Mucosa of rectum (tissue), 2 donors: ENCODE measurements around the gene RXFP4.

Experiments used
- H3K27ac ChIP-seq, 2 donors: one replicate each; pipeline ENCODE4 v1.7.0; 2013; ENCODE audit warnings: inconsistent platforms in 2 of 2, low read depth in 2 of 2, low read length in 2 of 2
- H3K27me3 ChIP-seq, 2 donors: one replicate each; pipeline ENCODE4 v1.7.0; 2013; ENCODE audit warnings: low read length in 2 of 2; ENCODE audit not compliant: control insufficient read depth in 2 of 2, insufficient read depth in 2 of 2
- H3K36me3 ChIP-seq, 2 donors: one replicate each; pipeline ENCODE4 v1.7.0; 2013; ENCODE audit warnings: low read length in 2 of 2; ENCODE audit not compliant: control insufficient read depth in 2 of 2, insufficient read depth in 2 of 2
- H3K4me1 ChIP-seq, 2 donors: one replicate each; pipeline ENCODE4 v1.7.0; 2013; ENCODE audit warnings: low read length in 2 of 2, mild to moderate bottlenecking in 1 of 2; ENCODE audit not compliant: control insufficient read depth in 2 of 2, insufficient read depth in 2 of 2
- H3K4me3 ChIP-seq, 2 donors: one replicate each; pipeline ENCODE4 v1.7.0; 2013; ENCODE audit warnings: low read length in 2 of 2
- H3K9ac ChIP-seq, 2 donors: one replicate each; pipeline ENCODE4 v1.7.0; 2013; ENCODE audit warnings: low read length in 2 of 2, low read depth in 1 of 2, mild to moderate bottlenecking in 1 of 2
- H3K9me3 ChIP-seq, 2 donors: one replicate each; pipeline ENCODE4 v1.7.0; 2013; ENCODE audit warnings: low read length in 2 of 2; ENCODE audit not compliant: control insufficient read depth in 2 of 2
- donor health status: healthy.
- donor health status: Normal muscosa, but diverticular disease.

Gene RXFP4

GRCh38 chr1:155951753-155952504 is 10.5 kb downstream of the RXFP4 start:
- Histone ChIP-seq H3K27ac (no peak overlapping the region), H3K4me1 (no peaks in the 10 kb centered on the region), H3K36me3 (peaks cover 50 to 75% of the 10 kb centered on the region in 2 donors)

DNA sequence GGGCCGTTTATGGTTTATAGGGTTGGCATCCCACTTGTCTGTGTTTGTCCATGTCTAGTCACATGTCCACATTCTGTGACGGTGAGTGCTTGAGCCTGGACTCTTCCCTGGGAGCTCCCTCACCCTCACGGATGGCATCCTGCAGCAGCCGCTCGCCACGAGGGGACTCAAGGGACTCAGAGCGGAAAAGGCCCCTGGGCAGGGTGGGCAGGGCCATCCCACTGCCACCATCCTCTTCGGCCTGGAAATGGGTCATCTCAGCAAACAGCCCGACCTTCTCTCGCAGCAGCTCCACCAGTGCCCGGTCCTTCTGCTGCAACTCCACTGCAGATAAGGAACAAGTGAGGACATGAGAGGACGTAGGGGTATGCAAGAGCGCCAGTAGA is 11.1 kb downstream of the RXFP4 start:
- H3K36me3 ChIP-seq: peaks cover 52 to 75% of the 10 kb centered on the region in 2 donors
- H3K27ac ChIP-seq: no peak overlapping the region
- no peak overlapping the region for H3K9ac ChIP-seq
- H3K27me3 ChIP-seq: no peaks in the 10 kb centered on the region
- no peaks in the 10 kb centered on the region for H3K9me3 ChIP-seq
- no peaks in the 10 kb centered on the region for H3K4me1 ChIP-seq
- H3K4me3 ChIP-seq: no peak overlapping the region

More at GRCh38 chr1:155951753-155952504, 10.5 kb downstream of the RXFP4 start:
- H3K27me3 ChIP-seq: no peaks in the 10 kb centered on the region
- H3K9ac ChIP-seq: no peak overlapping the region
- no peak overlapping the region for H3K4me3 ChIP-seq
- H3K9me3 ChIP-seq: no peaks in the 10 kb centered on the region

- Histone ChIP-seq H3K4me3 (no peak overlapping the region), H3K4me1 (no peaks in the 10 kb centered on the region), H3K36me3 (peaks cover 57 to 79% of the 10 kb centered on the region in 2 donors), H3K27ac (no peak overlapping the region), H3K27me3 (no peaks in the 10 kb centered on the region), H3K9me3 (no peaks in the 10 kb centered on the region), H3K9ac (no peak overlapping the region)
Observed at GRCh38 chr1:155954645-155955044, 13.2 kb downstream of the RXFP4 start.

GRCh38 chr1:155957411-155957915 is 16.0 kb downstream of the RXFP4 start:
- no peak overlapping the region for H3K27ac ChIP-seq
- no peak overlapping the region for H3K4me3 ChIP-seq
- peaks cover 0 to under 1% of the 10 kb centered on the region in 2 donors for H3K4me1 ChIP-seq
- H3K9me3 ChIP-seq: no peaks in the 10 kb centered on the region
- H3K9ac ChIP-seq: no peak overlapping the region
- H3K36me3 ChIP-seq: peaks cover 55 to 77% of the 10 kb centered on the region in 2 donors
- no peaks in the 10 kb centered on the region for H3K27me3 ChIP-seq

GRCh38 chr1:155960081-155960745 is 18.8 kb downstream of the RXFP4 start:
- Histone ChIP-seq H3K4me1 (peaks cover 3 to 6% of the 10 kb centered on the region in 2 donors), H3K27ac (no peak overlapping the region)

DNA sequence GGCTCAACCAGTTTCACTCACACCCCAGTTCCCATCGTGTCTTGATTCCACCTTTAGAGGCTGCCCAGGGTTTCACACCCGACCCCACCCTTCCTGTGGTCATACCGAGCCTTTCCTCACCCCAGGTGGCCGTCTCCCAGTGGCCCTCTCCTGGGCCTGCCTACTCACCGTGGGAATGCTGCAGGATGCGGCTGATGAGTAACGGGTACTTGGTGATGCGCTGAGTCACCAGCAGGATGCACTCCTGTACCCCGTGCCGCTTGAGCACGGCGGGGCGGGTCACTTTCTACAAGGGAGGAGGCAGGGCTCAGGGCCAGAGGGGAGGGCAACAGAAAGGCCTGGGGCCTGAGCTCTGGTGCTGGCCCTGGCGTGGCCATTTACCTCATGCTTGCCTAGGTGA is 20.5 kb downstream of the RXFP4 start:
- Histone ChIP-seq H3K27ac (peak overlapping the region in 1 of 2 donors; percentile 32), H3K36me3 (peaks cover 70 to 76% of the 10 kb centered on the region in 2 donors), H3K4me1 (peaks cover 5 to 8% of the 10 kb centered on the region in 2 donors), H3K4me3 (no peak overlapping the region), H3K27me3 (no peaks in the 10 kb centered on the region), H3K9me3 (no peaks in the 10 kb centered on the region), H3K9ac (no peak overlapping the region)

More at GRCh38 chr1:155960081-155960745, 18.8 kb downstream of the RXFP4 start:
- H3K27me3 ChIP-seq: no peaks in the 10 kb centered on the region
- no peaks in the 10 kb centered on the region for H3K9me3 ChIP-seq
- no peak overlapping the region for H3K9ac ChIP-seq
- no peak overlapping the region for H3K4me3 ChIP-seq
- H3K36me3 ChIP-seq: peaks cover 59 to 72% of the 10 kb centered on the region in 2 donors

GRCh38 chr1:155962599-155963211 is 21.3 kb downstream of the RXFP4 start:
- H3K36me3 ChIP-seq: peaks cover 70 to 75% of the 10 kb centered on the region in 2 donors
- no peaks in the 10 kb centered on the region for H3K27me3 ChIP-seq
- H3K4me1 ChIP-seq: peaks cover 11 to 16% of the 10 kb centered on the region in 2 donors
- no peaks in the 10 kb centered on the region for H3K9me3 ChIP-seq
- no peak overlapping the region for H3K9ac ChIP-seq
- no peak overlapping the region for H3K27ac ChIP-seq
- H3K4me3 ChIP-seq: no peak overlapping the region

DNA sequence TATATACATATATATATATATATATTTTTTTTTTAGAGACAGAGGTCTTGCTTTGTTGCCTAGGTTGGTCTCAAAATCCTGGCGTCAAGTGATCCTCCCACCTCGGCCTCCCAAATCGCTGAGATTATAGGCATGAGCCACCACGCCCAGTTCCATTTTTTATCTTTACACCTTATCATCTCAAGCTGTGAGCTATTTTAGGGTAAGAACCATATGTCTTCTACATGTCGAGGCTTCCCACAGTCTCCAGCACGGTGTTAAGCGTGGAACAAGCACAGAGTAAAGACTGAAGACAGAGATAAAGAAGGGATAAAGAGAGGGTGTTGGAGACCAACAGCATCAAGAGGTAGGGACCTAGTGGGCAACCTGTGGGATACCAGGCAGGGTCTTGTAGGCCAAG is 22.8 kb downstream of the RXFP4 start:
- Histone ChIP-seq H3K9me3 (no peaks in the 10 kb centered on the region), H3K4me3 (no peak overlapping the region), H3K9ac (no peak overlapping the region), H3K36me3 (peaks cover 71 to 77% of the 10 kb centered on the region in 2 donors), H3K27me3 (no peaks in the 10 kb centered on the region), H3K27ac (no peak overlapping the region), H3K4me1 (peaks cover 25 to 30% of the 10 kb centered on the region in 2 donors)

- Histone ChIP-seq H3K36me3 (peaks cover 66 to 68% of the 10 kb centered on the region in 2 donors), H3K4me1 (peaks cover 42 to 46% of the 10 kb centered on the region in 2 donors), H3K4me3 (no peak overlapping the region), H3K27me3 (no peaks in the 10 kb centered on the region), H3K27ac (no peak overlapping the region), H3K9me3 (no peaks in the 10 kb centered on the region), H3K9ac (no peak overlapping the region)
Observed at GRCh38 chr1:155966135-155966534, 24.7 kb downstream of the RXFP4 start.

DNA sequence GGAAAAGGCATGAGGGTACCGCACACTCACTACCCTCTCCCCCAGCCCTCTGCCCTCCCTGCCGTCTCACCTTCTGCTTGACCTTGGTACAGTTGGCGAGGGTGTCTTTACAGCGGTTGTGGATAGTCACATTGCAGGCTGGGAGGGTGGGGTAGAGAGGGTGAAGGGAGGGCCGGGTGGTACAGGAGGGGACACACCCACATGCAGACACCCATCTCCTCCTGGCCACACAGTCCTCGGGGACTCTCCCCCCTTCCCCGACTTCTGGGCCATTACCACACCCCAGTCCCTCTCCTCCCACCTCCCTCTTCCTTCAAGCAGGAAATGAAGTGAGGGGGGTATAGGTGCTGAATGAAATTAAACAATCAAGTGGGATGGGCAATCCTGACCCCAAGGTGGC is 25.3 kb downstream of the RXFP4 start:
- Histone ChIP-seq H3K36me3 (peaks cover 62 to 64% of the 10 kb centered on the region in 2 donors), H3K9ac (no peak overlapping the region)

More for the DNA sequence above, 25.3 kb downstream of the RXFP4 start:
- Histone ChIP-seq H3K4me1 (peaks cover 42 to 46% of the 10 kb centered on the region in 2 donors), H3K9me3 (no peaks in the 10 kb centered on the region), H3K27me3 (no peaks in the 10 kb centered on the region), H3K27ac (peak overlapping the region; percentile 18 to 58), H3K4me3 (no peak overlapping the region)
